K562 (cell line): ENCODE data around the gene SAP25. TPM values are rescaled to one million over a fixed set of nuclear protein-coding genes. Genes with fewer than 3 reads are reported as not detected.

Source experiments
- BHLHE40 ChIP-seq: IDR thresholded peaks from 2 replicates; pipeline ENCODE4 v1.6.1; 2011; ENCODE audit warnings: low read length, improper control_type of control experiment
- CHD2 ChIP-seq: IDR thresholded peaks from 2 replicates; pipeline ENCODE4 v1.6.1; 2011; ENCODE audit warnings: low read depth, low read length
- MECOM ChIP-seq: fragments of 250-450 bp; sonication (Bioruptor Pico); IDR thresholded peaks from 2 replicates; pipeline ENCODE4 v1.8.0; 2022; ENCODE audit warnings: inconsistent platforms
- MYC ChIP-seq, 2 experiments: fragments of 250-450 bp in 1 of 2; sonication (Bioruptor Pico) in 1 of 2; IDR thresholded peaks; 2 replicates each; pipeline versions ENCODE4 v1.5.1 to v1.6.1; 2012 to 2021; ENCODE audit warnings: low read depth in 2 of 2, borderline replicate concordance in 1 of 2, improper control_type of control experiment in 1 of 2, low read length in 1 of 2, mild to moderate bottlenecking in 1 of 2, moderate library complexity in 1 of 2
- PREB ChIP-seq: sonication (generic); formaldehyde crosslinking; IDR thresholded peaks from 2 replicates; pipeline ENCODE4 v1.8.1; 2023; ENCODE audit warnings: mild to moderate bottlenecking, missing genetic modification reagents
- RBM17 ChIP-seq: fragments of 200-400 bp; formaldehyde crosslinking; IDR thresholded peaks from 2 replicates; pipeline ENCODE4 v1.6.1; 2017; ENCODE audit warnings: low read depth, mild to moderate bottlenecking, low read length, borderline replicate concordance
- SIN3B ChIP-seq: fragments of 450-650 bp; IDR thresholded peaks from 2 replicates; pipeline ENCODE4 v1.6.1; 2017; ENCODE audit warnings: low read depth, mild to moderate bottlenecking, moderate library complexity
- SNRNP70 ChIP-seq: fragments of 200-400 bp; formaldehyde crosslinking; optimal IDR thresholded peaks from 2 replicates; pipeline ENCODE3; 2017; ENCODE audit warnings: low read depth, low read length
- SRF ChIP-seq, 2 experiments: fragments of 250-450, 450-650 bp in 1 of 2; sonication (Bioruptor Pico) in 1 of 2; sonication (generic) in 1 of 2; formaldehyde crosslinking; IDR thresholded peaks; 2 replicates each; pipeline versions ENCODE4 v1.5.0 to v1.5.1; 2020 to 2022; ENCODE audit warnings: mild to moderate bottlenecking in 1 of 2, missing genetic modification reagents in 1 of 2
- ZNF232 ChIP-seq: sonication (generic); formaldehyde crosslinking; IDR thresholded peaks from 2 replicates; pipeline ENCODE4 v1.8.0; 2022; ENCODE audit warnings: mild to moderate bottlenecking, missing genetic modification reagents
- ZNF511 ChIP-seq: sonication (generic); formaldehyde crosslinking; IDR thresholded peaks from 2 replicates; pipeline ENCODE4 v1.8.0; 2022; ENCODE audit warnings: mild to moderate bottlenecking, missing genetic modification reagents
- polyA plus RNA-seq, 8 experiments: library from polyadenylated mRNA; depleted of rRNA in 4 of 8; stranded (reverse) in 5 of 8; unstranded in 3 of 8; fragments of >200 nt; fragmentation: Nextera tagmentation in 2 of 8; fragmentation: Illumina TruSeq in 1 of 8; extraction: Ambion mirVana in 2 of 8; extraction: Trizol in 1 of 8; gene quantifications; 2 replicates each; pipeline versions ENCODE4 v1.2.1 to v1.2.3, GENCODE V29; 2011 to 2014; ENCODE audit warnings: inconsistent platforms in 1 of 8, missing spikeins in 1 of 8
- total RNA-seq, 7 experiments: library from RNA; depleted of rRNA in 6 of 7; stranded (reverse); fragments of >200 nt in 6 of 7; fragmentation: Illumina TruSeq in 2 of 7; extraction: Trizol in 2 of 7; gene quantifications; 2 replicates each; pipeline versions ENCODE4 v1.2.1 to v1.2.3, GENCODE V29; 2011 to 2021; ENCODE audit warnings: low replicate concordance in 1 of 7
- TF ChIP-seq, protein P1 (sequence below), 2 experiments: IDR thresholded peaks; 2 replicates each; pipeline ENCODE4 v1.6.1; 2011; ENCODE audit warnings: borderline replicate concordance in 1 of 2, control low read depth in 1 of 2, low read depth in 1 of 2, low read length in 1 of 2, mild to moderate bottlenecking in 1 of 2, mixed read lengths in 1 of 2, moderate library complexity in 1 of 2; ENCODE audit not compliant: insufficient read depth in 1 of 2, insufficient read length in 1 of 2, poor library complexity in 1 of 2, severe bottlenecking in 1 of 2; ENCODE audit errors: extremely low read depth in 1 of 2
- TF ChIP-seq, protein P2 (sequence below): sonication (generic); formaldehyde crosslinking; IDR thresholded peaks from 2 replicates; pipeline ENCODE4 v1.8.0; 2023; ENCODE audit warnings: mild to moderate bottlenecking, missing genetic modification reagents

The SAP25 gene
- total and polyA plus RNA-seq, 9 of the 15 experiments (the other 6 are each of a cell fraction or from before 2014, with no cell fraction given): 0.13 to 5.3 (median 0.78) TPM; not detected in 1

DNA sequence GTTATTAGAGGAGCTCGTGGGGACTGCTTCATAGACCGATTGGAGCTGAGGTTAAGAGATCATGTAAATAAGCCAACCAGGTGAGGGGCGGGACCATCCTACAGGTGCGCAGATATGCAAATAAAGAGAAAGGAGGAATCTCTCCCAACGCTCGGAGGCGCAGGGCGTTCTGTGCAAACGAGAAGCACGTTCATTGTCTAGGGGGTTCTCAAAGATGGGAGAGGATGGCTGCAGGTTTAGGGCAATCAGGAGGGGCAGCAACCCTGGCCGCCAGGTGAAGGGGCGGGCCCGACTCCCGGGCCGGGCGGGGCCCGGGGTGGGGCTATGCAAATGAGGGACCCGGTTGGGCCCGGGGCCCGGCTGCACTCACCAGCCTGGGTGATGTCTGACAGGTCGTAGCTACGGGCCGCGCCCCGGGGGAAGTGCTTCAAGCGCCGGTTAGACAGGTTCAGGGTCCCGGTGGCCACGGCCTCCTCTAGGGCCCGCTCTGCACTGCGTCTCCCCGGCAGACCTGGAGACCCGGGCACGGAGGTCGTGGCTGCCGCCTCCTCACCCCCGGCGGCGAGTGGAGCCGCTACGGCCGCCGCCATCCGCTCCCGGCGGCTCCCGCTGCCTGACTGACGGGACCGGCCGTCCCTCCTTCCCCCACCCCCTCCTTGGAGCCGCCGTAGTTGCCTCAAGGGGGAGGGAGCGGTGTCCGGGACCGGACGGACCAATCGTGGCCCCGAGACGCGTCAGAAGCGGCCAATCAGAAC, 12.0 kb upstream of the SAP25 start, which contains the start of gene LRCH4 (continued):
- TF ChIP-seq MYC (IDR thresholded peaks at IDR 0.05; ENCODE audit: low read depth, low read length) (peak; percentile 67; the same call in 1 of the 2 replicates), MYC (CRISPR knock-in tag; IDR thresholded peaks at IDR 0.05; ENCODE audit: borderline replicate concordance, low read depth) (peak; percentile 87; the same call in 1 of the 2 replicates), SNRNP70 (no peak), ZNF511 (peak; percentile 70), PREB (CRISPR knock-in tag) (no peak), SIN3B (peak; percentile 87), ZNF232 (no peak), BHLHE40 (no peak), CHD2 (no peak), RBM17 (no peak), SRF (CRISPR knock-in tag; IDR thresholded peaks at IDR 0.05) (0 out of 4 replicates have a peak, but pooled peaks of 1 of the 2 experiments have one; percentile 33), MECOM (no peak)
- TF ChIP-seq, protein P1, sequence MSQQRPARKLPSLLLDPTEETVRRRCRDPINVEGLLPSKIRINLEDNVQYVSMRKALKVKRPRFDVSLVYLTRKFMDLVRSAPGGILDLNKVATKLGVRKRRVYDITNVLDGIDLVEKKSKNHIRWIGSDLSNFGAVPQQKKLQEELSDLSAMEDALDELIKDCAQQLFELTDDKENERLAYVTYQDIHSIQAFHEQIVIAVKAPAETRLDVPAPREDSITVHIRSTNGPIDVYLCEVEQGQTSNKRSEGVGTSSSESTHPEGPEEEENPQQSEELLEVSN (IDR thresholded peaks at IDR 0.05; ENCODE audit: borderline replicate concordance in 1 of 2, extremely low read depth in 1 of 2, insufficient read depth in 1 of 2, insufficient read length in 1 of 2, low read depth in 1 of 2, low read length in 1 of 2, poor library complexity in 1 of 2, severe bottlenecking in 1 of 2): no peak
- TF ChIP-seq, protein P2, sequence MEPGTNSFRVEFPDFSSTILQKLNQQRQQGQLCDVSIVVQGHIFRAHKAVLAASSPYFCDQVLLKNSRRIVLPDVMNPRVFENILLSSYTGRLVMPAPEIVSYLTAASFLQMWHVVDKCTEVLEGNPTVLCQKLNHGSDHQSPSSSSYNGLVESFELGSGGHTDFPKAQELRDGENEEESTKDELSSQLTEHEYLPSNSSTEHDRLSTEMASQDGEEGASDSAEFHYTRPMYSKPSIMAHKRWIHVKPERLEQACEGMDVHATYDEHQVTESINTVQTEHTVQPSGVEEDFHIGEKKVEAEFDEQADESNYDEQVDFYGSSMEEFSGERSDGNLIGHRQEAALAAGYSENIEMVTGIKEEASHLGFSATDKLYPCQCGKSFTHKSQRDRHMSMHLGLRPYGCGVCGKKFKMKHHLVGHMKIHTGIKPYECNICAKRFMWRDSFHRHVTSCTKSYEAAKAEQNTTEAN (CRISPR knock-in tag): no peak
